HCT116 (cell line): ENCODE measurements around the gene KAZN. TPM values are rescaled to one million over a fixed set of nuclear protein-coding genes. Genes with fewer than 3 reads are reported as not detected.

Source experiments
- ATAC-seq: fragments of 200-7000 bp; cut with Tn5 transposase; 2 replicates; pipeline ENCODE4 v1.9.1; 2020; ENCODE audit warnings: mild to moderate bottlenecking, moderate library complexity
- BruUV-seq: library from RNA; stranded (reverse); fragments of 400-500 nt; replicated peaks from 2 replicates; lab custom pipeline; 2021; lab: Mats Ljungman, UMichigan
- CTCF ChIA-PET: fragments of 300-600 bp; sonication (Branson Sonifier 250); formaldehyde crosslinking; loops from one replicate; lab custom pipeline; 2021; ENCODE audit warnings: antibody characterized with exemption; lab: Charles Lee
- POLR2A ChIA-PET: fragments of 300-600, 350-600 bp; sonication (Branson Sonifier 250); formaldehyde crosslinking; loops from one replicate; lab custom pipeline; 2021; ENCODE audit warnings: antibody characterized with exemption; lab: Charles Lee
- RAD21 ChIA-PET, 2 experiments: fragments of 300-600 bp; sonication (Branson Sonifier 250); formaldehyde crosslinking; loops; one replicate each; lab custom pipeline; 2023; ENCODE audit warnings: low total read pairs in 2 of 2; ENCODE audit not compliant: uncharacterized antibody in 2 of 2, unreplicated experiment in 2 of 2, low non-redundant PET in 1 of 2; lab: Charles Lee
- DNase-seq: peaks from one replicate; pipeline ENCODE4 v3.0.0-alpha.2; 2010; ENCODE audit warnings: low read depth, low spot score
- H2AFZ ChIP-seq: fragments of 200-600 bp; shearing (Covaris generic), sonication (generic); 2 replicates; pipeline ENCODE4 v1.6.1; 2017; ENCODE audit warnings: low read depth, mixed run types, mixed read lengths, antibody characterized with exemption, low read length; ENCODE audit not compliant: poor library complexity, severe bottlenecking
- H3K27ac ChIP-seq: 2 replicates; pipeline ENCODE4 v1.5.1; 2012; ENCODE audit warnings: low read depth, low read length
- H3K27me3 ChIP-seq: fragments of 200-600 bp; sonication (generic); 2 replicates; pipeline ENCODE4 v1.6.1; 2016; ENCODE audit warnings: mixed run types, low read length, mixed read lengths; ENCODE audit not compliant: insufficient read depth
- H3K36me3 ChIP-seq, 2 experiments: fragments of 200-500 bp in 1 of 2; fragments of 200-600 bp in 1 of 2; sonication (Bioruptor generic) in 1 of 2; sonication (generic) in 1 of 2; 2 replicates each; pipeline versions ENCODE4 v1.5.1 to v1.6.1; 2014 to 2016; ENCODE audit warnings: low read length in 2 of 2, inconsistent platforms in 1 of 2, mixed read lengths in 1 of 2, mixed run types in 1 of 2; ENCODE audit not compliant: insufficient read depth in 2 of 2, control insufficient read depth in 1 of 2
- H3K4me1 ChIP-seq, 2 experiments: fragments of 200-600 bp in 1 of 2; sonication (generic) in 1 of 2; 2 replicates each; pipeline versions ENCODE4 v1.5.1 to v1.6.1; 2012 to 2017; ENCODE audit warnings: low read length in 2 of 2, inconsistent platforms in 1 of 2, mild to moderate bottlenecking in 1 of 2, mixed read lengths in 1 of 2, mixed run types in 1 of 2, moderate library complexity in 1 of 2; ENCODE audit not compliant: insufficient read depth in 2 of 2, control insufficient read depth in 1 of 2
- H3K4me2 ChIP-seq: fragments of 200-600 bp; sonication (generic); 2 replicates; pipeline ENCODE4 v1.6.1; 2017; ENCODE audit warnings: mixed run types, low read length, mixed read lengths
- H3K4me3 ChIP-seq, 2 experiments: fragments of 200-600 bp in 1 of 2; sonication (generic) in 1 of 2; replicated peaks in 1 of 2; 2 replicates each; pipeline ENCODE4 v1.5.1; 2011 to 2016; ENCODE audit warnings: low read length in 2 of 2, control low read depth in 1 of 2, low read depth in 1 of 2, mild to moderate bottlenecking in 1 of 2, mixed read lengths in 1 of 2, mixed run types in 1 of 2
- H3K79me2 ChIP-seq: fragments of 200-600 bp; sonication (generic); 2 replicates; pipeline ENCODE4 v1.6.1; 2017; ENCODE audit warnings: mild to moderate bottlenecking, mixed run types, low read length, moderate library complexity, mixed read lengths; ENCODE audit not compliant: insufficient read depth
- H3K9ac ChIP-seq: fragments of 200-600 bp; sonication (generic); 2 replicates; pipeline ENCODE4 v1.6.1; 2016; ENCODE audit warnings: low read length, mixed read lengths
- H3K9me2 ChIP-seq: fragments of 200-600 bp; sonication (generic), shearing (Covaris generic); 2 replicates; pipeline ENCODE4 v1.6.1; 2017; ENCODE audit warnings: mixed run types, mild to moderate bottlenecking, moderate library complexity; ENCODE audit not compliant: insufficient read depth
- H3K9me3 ChIP-seq, 2 experiments: fragments of 200-500 bp in 1 of 2; fragments of 200-600 bp in 1 of 2; sonication (Bioruptor generic) in 1 of 2; sonication (generic) in 1 of 2; 2 replicates each; pipeline ENCODE4 v1.6.1; 2014 to 2017; ENCODE audit warnings: low read length in 2 of 2, mixed read lengths in 2 of 2, inconsistent platforms in 1 of 2, low read depth in 1 of 2, mild to moderate bottlenecking in 1 of 2, mixed run types in 1 of 2, moderate library complexity in 1 of 2; ENCODE audit not compliant: control insufficient read depth in 1 of 2, insufficient read depth in 1 of 2
- H4K20me1 ChIP-seq: fragments of 200-600 bp; sonication (generic), shearing (Covaris generic); 2 replicates; pipeline ENCODE4 v1.6.1; 2017; ENCODE audit warnings: mixed run types, mild to moderate bottlenecking, moderate library complexity; ENCODE audit not compliant: insufficient read depth
- ATF3 ChIP-seq: IDR thresholded peaks from 2 replicates; pipeline ENCODE4 v1.6.1; 2012
- CBX3 ChIP-seq: IDR thresholded peaks from 2 replicates; pipeline ENCODE4 v1.6.1; 2012; ENCODE audit warnings: low read depth
- CEBPB ChIP-seq: IDR thresholded peaks from 2 replicates; pipeline ENCODE4 v1.6.1; 2012; ENCODE audit warnings: low read depth
- ELF1 ChIP-seq: IDR thresholded peaks from 2 replicates; pipeline ENCODE4 v1.6.1; 2012; ENCODE audit warnings: low read depth, borderline replicate concordance
- EZH2 ChIP-seq: fragments of 200-600 bp; sonication (generic); IDR thresholded peaks from 2 replicates; pipeline ENCODE4 v1.6.1; 2017; ENCODE audit warnings: antibody characterized with exemption, mixed run types
- POLR2A ChIP-seq: IDR thresholded peaks from 2 replicates; pipeline ENCODE4 v1.7.0; 2011; ENCODE audit warnings: borderline replicate concordance; ENCODE audit not compliant: insufficient read depth, insufficient read length; ENCODE audit errors: extremely low read depth
- POLR2AphosphoS5 ChIP-seq: IDR thresholded peaks from 2 replicates; pipeline ENCODE4 v1.6.1; 2011; ENCODE audit warnings: mild to moderate bottlenecking, low read depth, low read length, moderate library complexity
- RAD21 ChIP-seq: IDR thresholded peaks from 2 replicates; pipeline ENCODE4 v1.6.1; 2012; ENCODE audit warnings: low read depth, mild to moderate bottlenecking
- REST ChIP-seq: IDR thresholded peaks from 2 replicates; pipeline ENCODE4 v1.6.1; 2012; ENCODE audit warnings: low read depth
- SRF ChIP-seq: IDR thresholded peaks from 2 replicates; pipeline ENCODE4 v1.6.1; 2012; ENCODE audit warnings: low read depth
- TCF7L2 ChIP-seq: IDR thresholded peaks from 2 replicates; pipeline ENCODE4 v1.7.0; 2011; ENCODE audit warnings: borderline replicate concordance, inconsistent platforms; ENCODE audit not compliant: insufficient read depth, insufficient read length; ENCODE audit errors: extremely low read depth
- ZFX ChIP-seq: fragments of 450-650 bp; IDR thresholded peaks from 2 replicates; pipeline ENCODE4 v1.6.1; 2017
- intact Hi-C: fragments of 100-400 bp; cut with micrococcal nuclease; formaldehyde crosslinking; loops from 2 replicates; pipeline ENCODE4 v1.10.0; 2022
- total RNA-seq: library from RNA; stranded (reverse); gene quantifications from one replicate; pipeline ENCODE4 v1.2.1, GENCODE V29; 2021; ENCODE audit not compliant: unreplicated experiment
- TF ChIP-seq, protein P1 (sequence below): IDR thresholded peaks from 2 replicates; pipeline ENCODE4 v1.6.1; 2011; ENCODE audit warnings: mild to moderate bottlenecking, low read length, moderate library complexity; ENCODE audit not compliant: insufficient replicate concordance; ENCODE audit errors: extremely low read depth

The KAZN gene
- total RNA-seq, 1 experiment from 2014 or later, result 13.4 TPM

GRCh38 chr1:15001317-15001915 lies 402.9 kb downstream of the KAZN start:
- no peaks in the 10 kb centered on the region for H3K9me3 ChIP-seq
- ChIA-PET POLR2A (no interaction called here), RAD21 (no interaction called here), CTCF (no interaction called here)
- H3K4me3 ChIP-seq, result no peak overlapping the region
- no peak for ATAC-seq
- no peak overlapping the region for H3K27ac ChIP-seq
- H3K9me2 ChIP-seq, result no peaks in the 10 kb centered on the region
- no peak overlapping the region for H3K9ac ChIP-seq
- no peak overlapping the region for H2AFZ ChIP-seq
- TF ChIP-seq CBX3 (no peak), SRF (no peak), REST (no peak), POLR2AphosphoS5 (no peak), RAD21 (no peak), ZFX (no peak), TCF7L2 (no peak), ATF3 (no peak), POLR2A (no peak), CEBPB (no peak), EZH2 (no peak), ELF1 (no peak)
- TF ChIP-seq, protein P1, sequence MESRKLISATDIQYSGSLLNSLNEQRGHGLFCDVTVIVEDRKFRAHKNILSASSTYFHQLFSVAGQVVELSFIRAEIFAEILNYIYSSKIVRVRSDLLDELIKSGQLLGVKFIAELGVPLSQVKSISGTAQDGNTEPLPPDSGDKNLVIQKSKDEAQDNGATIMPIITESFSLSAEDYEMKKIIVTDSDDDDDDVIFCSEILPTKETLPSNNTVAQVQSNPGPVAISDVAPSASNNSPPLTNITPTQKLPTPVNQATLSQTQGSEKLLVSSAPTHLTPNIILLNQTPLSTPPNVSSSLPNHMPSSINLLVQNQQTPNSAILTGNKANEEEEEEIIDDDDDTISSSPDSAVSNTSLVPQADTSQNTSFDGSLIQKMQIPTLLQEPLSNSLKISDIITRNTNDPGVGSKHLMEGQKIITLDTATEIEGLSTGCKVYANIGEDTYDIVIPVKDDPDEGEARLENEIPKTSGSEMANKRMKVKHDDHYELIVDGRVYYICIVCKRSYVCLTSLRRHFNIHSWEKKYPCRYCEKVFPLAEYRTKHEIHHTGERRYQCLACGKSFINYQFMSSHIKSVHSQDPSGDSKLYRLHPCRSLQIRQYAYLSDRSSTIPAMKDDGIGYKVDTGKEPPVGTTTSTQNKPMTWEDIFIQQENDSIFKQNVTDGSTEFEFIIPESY, result no peak
- no peaks in the 10 kb centered on the region for H3K36me3 ChIP-seq
- BruUV-seq, result no TSS peak
- H4K20me1 ChIP-seq, result no peaks in the 10 kb centered on the region
- H3K27me3 ChIP-seq, result no peaks in the 10 kb centered on the region
- no peak overlapping the region for H3K4me2 ChIP-seq
- peaks cover 15 to 18% of the 10 kb centered on the region in 2 experiments for H3K4me1 ChIP-seq
- no peak for DNase-seq
- intact Hi-C loops, result no loop called here
- peaks cover 7% of the 10 kb centered on the region; the same call in 1 of the 2 replicates for H3K79me2 ChIP-seq
